ENCODE measurements around the gene CYSRT1.

DNA sequence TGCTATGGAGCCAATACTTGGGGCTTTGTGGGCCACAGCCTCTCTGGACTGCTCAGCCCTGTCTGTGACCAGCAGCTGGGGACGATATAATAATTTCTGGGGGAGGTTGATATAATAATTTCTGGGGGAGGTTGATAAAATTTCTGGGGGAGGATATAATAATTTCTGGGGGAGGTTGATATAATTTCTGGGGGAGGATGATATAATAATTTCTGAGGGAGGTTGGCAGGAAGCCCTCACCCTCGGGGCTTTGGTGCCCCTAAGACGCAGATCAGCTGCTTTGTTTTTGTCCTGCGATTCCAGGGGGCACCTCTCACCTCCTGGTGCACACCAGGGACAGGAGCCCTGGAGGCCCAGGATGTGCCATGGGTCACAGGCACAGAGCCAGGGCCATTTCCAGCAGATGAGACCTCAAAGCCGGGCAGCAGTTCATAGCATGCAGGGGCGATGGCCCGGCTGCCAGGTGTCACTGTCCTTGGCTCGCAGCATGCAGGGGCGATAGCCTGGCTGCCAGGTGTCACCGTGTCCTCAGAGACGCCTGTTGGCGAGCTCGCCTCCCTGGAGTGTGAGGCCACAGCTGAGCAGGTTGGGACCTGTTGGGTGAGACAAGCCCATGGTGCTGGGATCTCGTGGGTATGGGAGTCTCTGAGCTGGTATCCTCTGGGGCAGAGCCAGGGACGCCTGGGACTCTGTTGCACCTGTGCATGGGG, 48.8 kb downstream of the CYSRT1 start:
- TF ChIP-seq CTCF (conservative IDR thresholded peaks at IDR 0.05 in 1 of 2, IDR thresholded peaks at IDR 0.05 in 1 of 2; ENCODE audit: low read depth in 1 of 2, low read length in 2 of 2) (no peak), EZH2 (IDR thresholded peaks at IDR 0.05; ENCODE audit: low read length, missing control alignments) (no peak)

Measured in fibroblast of lung (primary cell).